HG02885 (cell line): ENCODE measurements around the gene PITX1.
A peak's percentile ranks its signal among the peaks of the same experiment; 100 is the strongest.

Experiments
- ATAC-seq: cut with Tn5 transposase; IDR thresholded peaks from one replicate; pipeline ENCODE4 v1.9.1; 2021; ENCODE audit warnings: mild to moderate bottlenecking; ENCODE audit not compliant: unreplicated experiment, poor library complexity

The PITX1 gene

DNA sequence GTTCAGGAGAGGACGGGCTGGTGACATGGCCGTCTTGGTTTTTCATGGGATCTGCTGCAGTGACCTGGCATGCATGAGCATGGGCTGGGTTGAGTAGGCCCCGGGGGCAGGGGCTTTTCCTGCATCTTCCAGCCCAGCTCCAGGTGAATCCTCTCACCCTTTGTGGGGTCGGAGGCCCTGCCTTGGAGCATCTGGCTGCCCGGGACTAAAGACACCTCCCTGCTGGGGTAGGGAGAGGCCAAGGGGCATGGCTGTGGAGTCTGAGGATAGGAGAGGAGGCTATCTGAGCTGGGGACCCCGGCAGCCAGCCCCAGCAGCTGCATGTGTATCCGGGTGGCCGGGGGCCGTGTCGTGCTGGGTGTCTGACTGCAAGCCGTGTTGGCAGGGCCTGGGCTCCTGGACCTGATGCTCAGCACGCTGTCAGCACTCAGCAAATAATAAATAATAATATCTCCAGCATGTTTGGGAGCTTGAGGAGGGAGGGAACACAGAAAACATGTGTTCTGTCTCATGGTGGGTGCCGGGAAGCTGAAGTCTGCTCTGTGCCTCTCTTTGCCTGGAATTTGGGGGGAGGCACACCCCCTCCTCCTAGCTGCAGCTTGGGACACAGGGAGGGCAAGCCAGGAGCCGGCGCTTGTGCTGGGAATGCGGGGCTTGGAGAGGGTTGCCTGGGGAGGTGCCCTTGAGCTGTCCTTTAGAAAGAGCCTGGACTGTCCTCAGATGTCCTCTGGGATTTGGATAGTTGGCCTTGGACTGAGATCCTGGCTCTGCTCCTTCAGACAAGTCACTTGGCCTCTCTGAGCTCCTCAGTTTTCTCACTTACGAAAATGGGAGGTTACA, 28.4 kb upstream of the PITX1 start:
- no peak for ATAC-seq

DNA sequence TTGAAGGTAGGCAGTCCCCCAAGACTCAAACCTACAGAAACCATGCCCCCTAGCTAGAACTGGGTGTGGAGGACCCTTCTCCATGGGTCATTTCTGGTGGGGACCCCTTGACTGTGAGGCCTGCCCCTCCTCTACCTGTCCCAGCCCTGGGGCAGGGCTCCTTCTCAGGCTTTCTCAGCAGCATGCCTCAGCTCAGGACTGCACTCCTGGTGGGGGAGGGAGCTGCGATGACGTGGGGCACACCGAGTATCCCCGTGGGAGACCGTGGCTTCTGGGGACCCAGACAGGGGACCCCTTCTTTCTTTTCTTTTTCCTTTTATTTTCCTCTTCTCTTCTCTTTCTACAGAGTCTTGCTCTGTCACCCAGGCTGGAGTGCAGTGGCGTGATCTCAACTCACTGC, 27.0 kb upstream of the PITX1 start:
- no peak for ATAC-seq

DNA sequence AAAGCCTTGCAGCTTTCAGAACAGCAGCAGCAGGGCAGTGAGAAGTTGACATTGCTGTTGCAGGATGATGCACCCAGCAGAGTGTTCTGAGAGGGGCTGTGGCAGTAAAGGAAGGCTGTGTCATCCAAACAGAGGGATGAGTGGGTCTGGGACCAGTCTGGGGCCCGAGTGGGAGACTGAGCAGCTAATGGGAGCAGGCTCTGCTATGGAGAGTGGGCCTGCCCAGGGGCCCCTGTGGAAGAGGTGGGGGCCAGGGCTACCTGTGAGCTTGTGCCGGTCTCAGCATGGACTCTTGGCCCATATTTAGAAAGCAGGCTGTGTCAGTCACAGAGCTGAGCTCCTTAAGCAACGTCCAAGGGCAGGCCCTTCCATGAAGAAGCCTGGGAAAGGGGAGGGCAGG, 26.0 kb upstream of the PITX1 start:
- ATAC-seq, result no peak

DNA sequence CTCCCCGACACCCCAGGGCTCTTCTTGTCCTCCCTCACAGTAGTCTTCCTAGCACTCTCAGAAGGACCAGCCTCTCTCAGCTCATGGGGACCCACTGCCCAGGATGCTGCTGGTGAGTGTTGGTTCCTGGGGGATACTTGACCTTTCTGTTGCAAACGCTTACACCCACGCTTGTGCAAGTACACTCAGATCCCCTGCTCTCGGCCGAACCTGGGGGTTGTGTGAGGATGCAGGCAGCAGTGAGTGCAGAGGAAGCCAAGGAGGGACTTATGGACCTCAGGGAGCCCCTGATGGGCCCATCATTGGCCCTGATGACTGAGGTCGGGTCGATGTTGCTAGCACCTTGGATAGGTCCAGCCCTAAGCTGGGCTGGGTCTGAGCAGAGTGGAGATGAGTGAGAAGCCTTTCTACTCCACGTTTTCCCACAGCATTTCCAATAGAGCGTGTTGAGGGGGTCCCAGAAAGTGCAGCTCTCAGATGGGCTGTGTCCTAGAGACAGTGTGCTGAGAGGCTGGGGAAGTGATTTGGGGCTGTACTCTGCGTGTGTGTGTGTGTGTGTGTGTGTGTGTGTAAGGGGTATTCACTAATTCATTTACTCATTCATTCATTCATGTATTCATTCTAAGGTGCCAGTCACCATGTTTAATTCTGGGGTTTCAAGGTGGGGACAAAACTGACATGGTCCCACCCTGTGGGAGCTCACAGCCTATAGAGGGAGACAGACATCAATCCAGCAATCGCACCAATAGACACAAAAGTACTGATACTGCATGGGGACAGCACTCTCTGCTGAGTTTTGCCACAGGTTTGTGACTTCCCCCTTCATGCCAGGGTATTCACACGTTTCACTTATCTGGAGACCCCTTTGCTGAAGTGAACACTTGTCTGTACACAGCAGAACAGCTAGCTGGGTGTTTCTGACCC, 25.2 kb upstream of the PITX1 start:
- no peak for ATAC-seq

DNA sequence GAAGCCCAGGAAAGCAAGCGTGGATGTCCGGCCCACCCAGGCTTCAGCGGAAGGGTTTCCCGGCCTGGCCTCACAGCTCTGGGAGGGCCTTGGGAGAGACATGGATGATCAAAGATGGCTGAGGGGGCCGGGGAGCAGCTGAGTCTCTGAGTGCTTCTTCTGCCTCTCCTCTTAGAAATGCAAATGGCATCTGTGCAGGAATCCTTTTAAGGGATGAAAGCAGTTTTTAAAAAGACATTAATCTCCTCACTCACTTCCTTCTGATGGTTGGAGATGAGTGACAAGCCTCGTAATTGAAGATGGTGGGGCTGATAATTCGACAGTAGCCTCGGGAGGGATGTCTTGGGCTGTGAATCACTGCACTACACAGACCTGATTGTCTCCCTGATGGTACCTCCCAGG, 24.3 kb upstream of the PITX1 start:
- ATAC-seq, result no peak

DNA sequence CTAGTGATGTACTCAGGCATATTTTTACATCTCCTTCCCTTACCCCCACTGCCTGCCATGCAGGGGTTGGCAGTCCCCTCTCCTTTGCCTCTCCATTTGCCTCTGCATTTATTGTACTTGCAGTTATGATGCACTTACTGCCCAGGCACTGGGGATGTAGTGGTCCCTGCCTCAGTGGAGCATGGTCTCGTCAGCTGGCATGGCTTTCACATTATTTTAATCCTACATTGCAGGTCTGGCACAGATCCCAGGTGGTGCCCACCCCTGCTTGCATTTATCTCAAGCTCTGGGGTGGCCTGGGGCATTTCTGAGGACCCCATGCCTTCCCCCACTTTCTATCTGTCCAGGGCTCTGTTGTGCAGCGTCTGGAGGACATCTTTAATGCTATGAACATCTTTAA, 23.2 kb upstream of the PITX1 start:
- ATAC-seq, result no peak

DNA sequence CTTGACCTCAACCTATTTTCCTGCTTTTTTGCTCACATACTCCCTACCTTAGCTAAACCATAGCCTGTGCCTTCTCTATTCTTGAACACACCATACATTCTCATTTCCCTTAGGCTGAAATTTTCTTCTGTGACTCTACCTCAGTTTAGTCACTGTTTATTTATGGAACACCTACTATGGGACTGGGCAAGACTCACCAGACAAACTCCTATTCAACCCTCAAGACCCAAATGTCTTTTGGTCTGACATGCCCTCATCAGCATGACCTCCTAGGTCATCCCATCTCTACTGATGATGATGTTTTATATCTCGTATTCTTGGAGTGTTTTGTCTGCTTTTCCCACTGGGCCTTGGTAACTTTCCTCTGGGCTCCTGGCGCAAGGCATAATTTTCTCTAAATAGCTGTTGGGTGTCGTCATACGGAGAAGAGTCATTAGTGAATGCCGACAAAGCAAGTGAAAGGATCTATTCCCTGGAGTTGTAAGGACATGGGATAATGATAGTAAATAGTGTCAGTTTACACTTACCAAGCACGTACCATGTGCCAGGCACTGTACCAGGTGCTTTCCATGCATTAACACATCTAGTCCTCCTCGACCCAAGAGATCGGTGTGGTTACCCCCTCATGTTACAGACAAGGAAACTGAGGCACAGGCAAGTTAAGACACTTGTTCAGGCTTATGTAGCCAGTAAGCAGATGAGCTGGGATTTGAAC, 22.4 kb upstream of the PITX1 start:
- no peak for ATAC-seq

DNA sequence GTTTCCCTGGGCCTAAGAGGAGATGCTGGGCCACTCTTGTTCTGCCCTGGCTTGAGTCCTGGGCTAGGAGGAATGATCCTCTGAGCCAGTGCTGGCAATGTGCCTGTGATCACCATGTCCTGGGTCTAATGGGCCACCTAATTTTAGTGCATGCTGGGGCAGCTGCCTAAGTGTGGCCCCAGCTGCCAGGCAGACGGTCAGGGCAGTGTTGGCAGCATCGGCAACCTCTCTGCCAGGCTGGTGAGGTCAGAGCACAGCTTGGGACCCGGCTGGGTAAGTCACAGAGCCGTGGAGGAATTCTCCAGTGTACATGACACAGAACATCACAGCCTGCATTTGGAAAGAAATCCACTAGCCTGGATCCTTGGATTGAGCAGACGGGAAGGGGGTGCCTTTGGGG, 21.4 kb upstream of the PITX1 start:
- ATAC-seq, result no peak

DNA sequence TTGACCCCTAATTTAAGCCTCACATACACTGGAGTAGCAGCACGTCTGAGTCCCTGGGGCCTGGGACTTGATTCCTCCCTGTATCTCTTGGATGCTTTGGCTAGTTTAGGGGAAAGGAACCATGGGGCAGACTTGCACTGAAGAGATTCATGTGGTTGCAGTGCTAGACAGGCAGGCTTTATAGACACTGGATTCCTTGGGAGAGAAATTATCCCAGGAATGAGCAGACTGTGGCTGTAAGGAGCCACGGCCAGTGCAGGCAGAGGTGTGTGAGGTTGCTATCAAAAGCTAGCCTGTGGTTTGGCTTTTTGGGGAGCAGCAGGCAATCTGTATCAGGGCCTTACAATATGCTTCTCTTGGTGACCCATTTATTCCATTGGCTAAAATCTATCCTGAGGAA, 20.5 kb upstream of the PITX1 start:
- no peak for ATAC-seq

DNA sequence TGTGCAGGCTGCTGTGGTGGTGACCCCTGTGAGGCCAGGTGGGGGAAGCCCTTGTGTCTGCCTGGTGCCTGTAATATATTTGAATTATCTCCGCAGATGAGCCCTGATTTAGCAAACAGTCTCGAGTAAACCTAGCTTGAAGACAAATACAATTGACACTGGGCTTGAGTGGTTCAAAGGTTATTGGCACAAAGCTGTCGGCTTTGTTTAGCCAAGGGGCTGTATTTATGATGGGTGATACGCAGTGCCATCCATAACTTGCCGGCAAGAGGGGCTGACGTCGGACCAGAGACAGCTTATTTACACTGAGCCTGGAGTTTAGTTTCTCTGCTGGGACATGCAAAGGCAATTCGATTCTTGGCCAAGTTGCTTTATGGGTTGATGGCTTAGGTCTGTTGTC, 20.0 kb upstream of the PITX1 start:
- ATAC-seq, result no peak

DNA sequence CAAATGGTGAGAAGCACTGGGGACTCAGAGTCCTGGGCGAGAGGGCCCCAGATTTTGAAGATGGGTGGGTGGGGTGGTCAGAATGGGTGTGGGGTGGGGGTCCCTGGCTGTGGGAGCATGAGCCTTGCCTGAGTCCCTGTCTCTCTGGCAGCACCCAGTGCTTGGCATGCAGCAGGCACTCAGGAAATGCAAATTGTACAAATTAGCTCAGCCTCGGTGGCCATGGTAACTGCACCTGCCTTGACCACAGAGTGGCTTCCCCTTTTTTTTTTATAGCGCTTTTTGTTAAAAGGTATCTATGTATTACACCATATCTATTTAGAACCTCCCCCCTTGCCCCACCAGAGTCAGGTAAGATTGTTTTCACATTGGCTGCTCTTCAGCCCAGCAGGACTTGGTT, 19.2 kb upstream of the PITX1 start:
- peak; percentile 93 for ATAC-seq

DNA sequence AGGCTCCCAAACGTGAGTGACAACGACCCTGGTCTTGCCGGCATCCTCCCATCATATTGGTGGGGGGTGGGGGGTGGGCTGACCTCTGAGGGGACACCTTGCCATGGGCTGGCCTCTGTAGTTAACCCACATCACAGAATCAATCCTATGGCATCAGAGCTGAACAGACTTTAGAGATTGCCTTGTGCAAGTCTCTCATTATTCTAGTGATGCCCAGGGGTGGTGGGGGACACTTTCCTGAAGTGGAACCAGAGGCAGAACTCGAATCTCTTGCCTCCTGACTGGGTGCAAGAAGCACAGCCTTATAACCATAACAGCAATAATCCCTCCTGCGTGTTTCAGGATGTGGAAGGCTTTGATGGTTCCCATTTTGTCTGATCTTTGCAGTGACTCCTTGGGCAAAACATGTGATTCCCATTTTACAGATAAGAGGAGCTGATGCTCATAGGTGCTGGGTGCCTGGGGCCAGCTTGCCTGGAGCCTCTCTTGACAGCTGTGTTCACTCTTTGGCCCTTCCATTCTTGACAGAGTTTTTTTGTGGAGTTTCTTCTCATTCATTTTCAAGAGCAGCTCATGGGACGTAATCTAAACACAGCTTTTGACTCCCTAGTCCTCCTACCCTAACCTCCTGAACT, 18.6 kb upstream of the PITX1 start:
- ATAC-seq, result no peak

DNA sequence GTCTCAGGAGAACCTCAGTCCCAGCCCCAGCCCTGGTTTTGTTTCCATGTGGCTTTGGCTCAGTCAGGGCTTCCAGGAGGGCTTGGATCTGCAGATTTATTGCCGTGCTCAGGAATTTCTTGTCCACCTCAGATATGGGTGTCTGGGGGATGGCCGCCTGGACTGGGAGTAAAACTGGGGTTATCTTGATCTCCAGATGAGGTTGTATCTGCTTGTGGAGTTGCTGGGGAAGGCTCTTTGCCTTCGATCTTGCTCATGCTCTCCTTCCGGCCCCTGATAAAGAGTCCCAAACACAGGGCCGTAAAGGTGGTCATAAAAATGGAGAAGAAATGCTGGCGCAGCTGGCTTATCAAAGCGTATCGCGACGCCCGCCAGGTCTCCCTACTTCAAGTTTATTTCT, 17.8 kb upstream of the PITX1 start:
- ATAC-seq, result no peak

DNA sequence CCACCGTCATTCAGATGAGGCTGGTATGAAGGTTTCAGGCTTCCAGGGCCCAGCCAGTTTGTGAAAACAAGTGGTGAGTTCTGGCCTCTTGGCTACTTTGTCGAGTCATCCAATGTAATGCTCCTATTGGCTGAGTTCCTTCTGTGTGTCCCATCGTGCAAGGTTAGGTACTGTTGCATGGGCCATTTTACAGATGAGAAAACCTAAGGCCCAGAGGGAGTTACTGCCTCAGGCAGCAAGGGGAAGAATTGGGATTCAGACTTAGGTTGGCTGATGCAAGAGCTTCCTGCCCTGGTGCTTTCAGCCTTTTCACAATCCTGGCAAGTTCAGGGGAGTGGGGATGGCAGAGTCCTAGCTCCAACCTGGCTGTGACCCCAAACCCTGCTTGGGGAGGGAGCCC, 17.4 kb upstream of the PITX1 start:
- no peak for ATAC-seq

DNA sequence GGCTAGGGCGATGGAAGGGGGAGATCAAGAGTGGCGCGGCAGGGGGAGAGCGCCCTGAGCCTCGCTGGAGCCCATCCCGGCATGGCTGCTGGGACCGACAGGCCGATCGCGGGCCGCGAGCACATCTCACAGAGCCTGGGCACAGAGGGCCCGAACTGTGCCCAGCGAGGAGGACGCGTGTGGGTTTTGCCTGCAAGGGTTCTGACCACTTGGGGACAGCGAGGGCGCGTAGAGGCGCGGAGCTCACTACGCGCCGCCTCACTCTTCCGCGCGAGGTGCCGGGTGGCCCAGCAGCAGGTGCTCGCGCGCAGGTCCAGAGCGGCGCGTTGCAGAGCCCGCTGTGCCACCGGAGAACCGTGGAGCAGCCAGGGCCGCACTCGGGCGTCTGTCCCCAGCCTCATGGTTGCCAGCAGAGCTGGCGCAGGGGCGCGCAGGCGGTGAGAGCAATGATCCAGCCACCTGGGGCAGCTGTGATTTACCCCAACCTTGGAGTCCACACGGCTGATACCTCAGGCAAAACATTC, 16.3 kb upstream of the PITX1 start:
- no peak for ATAC-seq

DNA sequence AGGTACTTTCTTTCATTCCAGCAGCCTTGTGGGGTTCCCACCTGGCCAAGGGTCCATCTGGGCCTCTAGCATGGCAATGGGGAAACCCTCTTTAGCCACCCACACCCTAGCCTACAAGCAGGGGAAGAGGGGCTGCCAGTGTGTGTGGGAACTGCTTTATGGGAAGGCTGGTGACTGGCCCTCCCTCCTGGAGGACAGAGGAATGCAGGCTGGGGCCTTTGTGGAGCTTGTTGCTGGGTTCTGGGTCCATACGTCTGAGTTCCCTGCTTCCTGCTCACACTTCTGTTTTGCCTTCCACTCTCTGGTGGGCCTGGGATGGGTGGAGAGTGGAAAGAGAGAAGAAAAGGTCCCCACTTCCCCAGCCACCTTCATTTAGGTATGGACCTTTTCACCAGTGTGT, 14.9 kb upstream of the PITX1 start:
- no peak for ATAC-seq

DNA sequence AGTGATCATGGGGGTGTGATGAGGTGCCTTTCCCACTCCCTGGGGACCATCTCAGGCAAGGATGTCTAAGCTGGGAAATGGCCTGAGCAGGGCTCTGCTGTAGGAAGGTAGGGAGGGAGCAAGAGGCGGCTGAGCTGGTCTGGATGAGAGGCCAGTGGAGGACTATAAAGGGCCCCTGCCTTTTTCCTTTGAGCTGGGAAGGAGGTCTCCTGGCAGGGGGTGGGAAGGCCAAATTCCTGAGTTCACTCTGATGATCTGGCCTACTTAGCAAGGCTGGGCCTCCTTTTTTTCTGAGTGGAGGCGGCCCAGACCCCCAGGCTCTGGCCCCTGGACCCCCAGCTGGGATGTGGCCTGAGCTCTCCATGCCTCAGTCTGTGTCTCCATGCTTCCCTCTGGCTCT, 14.3 kb upstream of the PITX1 start:
- ATAC-seq, result no peak

DNA sequence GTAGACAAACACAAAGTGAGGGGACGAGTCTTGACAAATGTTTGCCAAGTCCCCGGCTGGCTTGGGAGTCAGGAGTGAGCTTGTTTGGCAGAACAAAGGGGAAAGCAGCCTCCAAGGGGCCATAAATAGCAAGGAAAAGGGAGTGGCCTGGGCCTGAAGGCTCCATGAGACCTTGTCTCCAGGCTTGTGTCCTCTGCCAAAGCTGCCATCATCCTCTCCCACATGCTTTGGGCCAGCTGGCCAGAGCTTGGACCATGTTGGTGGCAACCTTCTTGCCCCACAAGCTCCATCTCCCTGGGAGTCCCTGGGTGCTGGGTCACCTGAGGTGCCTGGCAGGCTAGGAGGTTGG, 13.3 kb upstream of the PITX1 start:
- ATAC-seq, result no peak

DNA sequence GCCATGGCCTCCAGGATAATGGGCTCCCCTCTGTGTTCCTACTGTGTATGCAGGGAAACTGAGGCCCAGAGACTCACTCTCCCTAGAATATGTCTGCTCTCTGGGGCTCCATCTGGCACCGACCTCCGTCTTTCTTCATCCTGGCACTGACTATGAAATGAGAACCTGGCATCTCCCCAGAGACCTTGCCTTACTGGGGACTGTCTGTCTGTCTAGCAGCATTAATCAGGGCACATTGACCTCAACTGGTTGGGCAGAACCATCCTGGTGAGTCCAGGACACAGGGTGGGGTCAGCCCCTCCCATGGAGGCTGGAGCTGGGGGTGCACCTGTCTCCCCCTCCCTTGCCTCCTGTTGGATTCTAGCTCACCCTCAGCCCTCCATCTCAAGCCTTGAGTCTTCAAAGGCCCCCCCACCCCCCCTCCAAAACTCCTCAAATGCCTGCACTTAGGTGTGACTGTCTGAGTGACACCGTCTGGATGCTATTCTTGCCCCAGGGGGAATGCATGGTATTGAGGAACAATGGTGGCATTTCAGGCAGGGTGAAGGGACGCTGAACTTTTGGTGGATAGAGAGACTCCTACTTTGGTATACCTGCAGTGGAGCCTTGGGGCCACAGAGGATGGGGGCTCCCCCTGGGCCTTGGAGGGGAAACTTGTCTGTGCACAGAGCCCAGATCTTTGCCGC, 12.8 kb upstream of the PITX1 start:
- no peak for ATAC-seq

DNA sequence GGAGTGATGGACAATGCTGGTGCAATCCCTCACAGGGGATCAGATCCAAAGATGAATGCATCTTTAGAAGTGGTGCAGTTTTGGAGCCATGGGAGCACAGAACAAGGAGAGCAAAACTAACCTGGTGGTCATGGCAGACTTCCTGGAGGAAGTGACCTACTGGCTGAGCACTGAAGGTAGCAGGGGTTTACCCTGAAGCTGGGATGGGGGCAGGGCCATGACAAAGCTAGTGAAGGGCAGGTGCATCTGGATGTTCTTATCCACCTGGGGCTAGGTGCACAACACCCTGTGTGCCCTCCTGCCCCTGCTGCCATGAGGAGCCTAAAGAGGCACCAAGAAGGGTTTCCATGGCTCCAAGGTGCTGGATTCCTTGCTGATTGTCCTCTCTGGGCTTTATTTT, 11.5 kb upstream of the PITX1 start:
- no peak for ATAC-seq
